NCI-H1092 treated with DMSO at 0.1 percent for 48 hours (cell line): ENCODE data around the gene SP2.

Experiments used
- DNase-seq: peaks from one replicate; lab custom pipeline; 2025; lab: John Stamatoyannopoulos, UW

Gene SP2

DNA sequence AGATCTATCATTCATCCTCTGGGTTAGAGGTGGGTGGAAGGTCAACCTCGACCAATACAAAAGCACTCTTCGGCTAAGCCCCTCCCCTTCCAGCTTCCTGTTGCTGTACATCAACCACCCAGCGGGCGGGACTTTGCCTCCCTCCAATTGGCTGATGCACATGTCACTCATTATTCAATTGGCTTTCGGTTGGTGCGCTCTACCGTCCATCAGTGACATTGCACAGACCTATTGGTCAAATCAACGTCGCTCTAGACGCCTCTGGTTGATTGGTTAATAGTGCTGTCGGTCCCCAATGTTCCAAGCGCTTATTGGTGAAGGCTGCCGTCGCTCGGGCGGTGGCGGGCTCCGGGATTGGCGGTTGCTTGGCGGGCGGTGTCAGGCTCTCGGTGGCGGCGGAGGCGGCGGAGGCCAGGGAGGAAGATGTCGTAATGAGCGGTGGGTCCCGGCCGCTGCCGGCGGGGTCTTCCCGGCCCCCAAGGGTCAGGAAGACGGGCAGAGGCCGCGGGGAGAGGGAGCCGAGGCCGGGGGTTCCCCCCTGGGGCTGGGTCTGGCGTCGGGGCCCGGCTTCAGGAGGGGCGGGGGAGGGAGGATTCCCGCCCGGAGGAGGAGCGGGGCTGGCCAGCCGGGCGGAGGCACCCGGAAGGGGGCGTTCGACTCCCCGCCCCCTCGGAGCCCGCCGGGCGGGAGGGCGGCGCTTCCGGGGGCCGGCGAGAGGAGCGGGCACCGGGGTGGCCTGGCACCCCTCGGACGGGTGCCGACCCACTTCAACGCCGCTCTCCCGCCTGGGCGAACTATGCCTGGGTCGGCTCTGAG is at the start of gene SP2:
TSS of gene SP2 (plus strand) at position 381 of the 816 bp plus-strand sequence. CDS start at position 432, 51 bp downstream.
- peak; percentile 100 for DNase-seq

DNA sequence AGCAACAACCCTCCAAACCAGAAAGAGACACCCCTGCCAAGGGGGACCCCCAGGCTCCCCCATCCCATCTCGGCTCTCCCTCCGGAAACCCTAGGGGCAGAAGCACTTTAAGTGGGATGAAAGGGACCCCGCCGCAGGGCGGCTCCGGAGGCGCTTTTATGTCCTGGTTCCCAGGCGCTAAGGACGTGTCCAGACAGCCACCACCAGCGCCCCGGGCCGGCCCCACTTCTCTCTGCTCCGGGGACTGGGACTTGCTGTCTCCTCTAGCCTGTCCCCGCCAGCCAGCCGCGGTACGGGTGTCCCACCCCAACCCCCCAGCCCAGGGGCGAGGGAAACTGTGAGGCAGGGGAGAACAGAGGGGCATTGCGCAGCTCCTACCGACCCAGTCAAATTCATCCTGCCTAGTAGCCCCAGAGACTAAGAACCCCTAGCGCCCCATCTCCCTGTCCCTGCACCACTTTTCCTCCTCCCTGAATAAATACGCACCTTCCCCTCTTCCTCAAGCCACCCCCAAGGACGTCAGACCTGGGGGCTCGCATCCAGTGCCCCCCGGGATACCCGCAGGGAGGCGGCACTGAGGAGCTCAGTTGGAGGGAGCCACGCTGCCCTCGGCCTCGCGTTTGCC is 49.2 kb upstream of the SP2 start:
- no peak for DNase-seq

DNA sequence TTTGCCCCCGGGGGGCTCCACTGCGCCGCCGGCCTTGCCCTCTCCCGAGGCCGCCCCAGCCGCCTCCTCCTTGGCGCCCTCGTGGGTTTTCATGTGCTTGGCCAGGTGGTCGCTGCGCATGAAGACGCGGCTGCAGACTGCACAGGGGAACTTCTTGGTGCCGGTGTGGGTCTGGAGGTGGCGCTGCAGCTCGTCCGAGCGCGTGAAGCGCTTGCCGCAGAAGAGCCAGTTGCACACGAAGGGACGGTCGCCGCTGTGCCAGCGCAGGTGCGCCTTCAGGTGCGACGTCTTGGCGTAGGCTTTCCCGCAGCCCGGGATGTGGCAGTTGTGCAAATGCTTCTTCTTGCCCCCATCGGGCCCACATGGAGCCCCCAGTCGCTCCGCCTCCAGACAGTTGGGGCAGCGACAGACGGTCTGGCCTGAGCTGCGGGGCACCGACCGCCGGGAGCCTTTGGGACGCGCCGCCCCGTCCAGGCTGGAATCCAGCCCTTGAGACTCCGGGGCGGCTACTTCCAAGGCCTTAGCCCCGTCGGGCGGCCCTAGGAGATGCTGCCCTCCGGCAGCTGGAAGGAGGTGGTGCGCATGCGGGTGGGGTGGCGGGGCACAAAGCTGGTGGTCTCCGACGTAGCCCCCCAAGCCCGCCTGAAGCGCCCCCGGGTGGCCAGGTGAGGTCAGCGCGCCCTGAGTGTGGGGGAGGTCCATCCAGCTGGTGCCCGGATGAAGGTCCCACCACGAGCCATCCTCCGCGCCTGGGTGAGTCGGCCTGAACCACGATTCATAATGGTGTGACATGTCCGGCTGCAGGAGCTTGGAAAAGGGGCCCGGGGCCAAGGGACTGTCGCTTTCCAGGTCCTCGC is 48.5 kb upstream of the SP2 start:
- DNase-seq, result no peak

DNA sequence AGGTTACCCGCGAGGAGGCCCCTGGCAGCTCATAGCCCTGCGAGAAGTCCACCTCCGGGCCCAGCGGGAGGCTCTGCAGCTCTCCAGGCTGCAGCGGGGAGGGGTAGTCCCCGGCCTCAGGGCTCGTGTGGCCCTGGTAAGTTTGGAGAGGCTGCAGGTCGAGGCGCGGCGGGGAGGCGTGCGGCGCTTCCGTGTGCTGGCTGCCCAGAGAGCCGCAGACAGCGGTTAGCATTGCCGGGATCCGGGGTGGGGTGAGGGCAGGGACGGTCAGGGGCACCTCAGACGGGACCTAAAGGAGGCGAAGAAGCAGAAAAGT is 47.9 kb upstream of the SP2 start:
- DNase-seq, result no peak

GRCh38 chr17:47850373-47850691 is 45.7 kb upstream of the SP2 start:
- no peak for DNase-seq

DNA sequence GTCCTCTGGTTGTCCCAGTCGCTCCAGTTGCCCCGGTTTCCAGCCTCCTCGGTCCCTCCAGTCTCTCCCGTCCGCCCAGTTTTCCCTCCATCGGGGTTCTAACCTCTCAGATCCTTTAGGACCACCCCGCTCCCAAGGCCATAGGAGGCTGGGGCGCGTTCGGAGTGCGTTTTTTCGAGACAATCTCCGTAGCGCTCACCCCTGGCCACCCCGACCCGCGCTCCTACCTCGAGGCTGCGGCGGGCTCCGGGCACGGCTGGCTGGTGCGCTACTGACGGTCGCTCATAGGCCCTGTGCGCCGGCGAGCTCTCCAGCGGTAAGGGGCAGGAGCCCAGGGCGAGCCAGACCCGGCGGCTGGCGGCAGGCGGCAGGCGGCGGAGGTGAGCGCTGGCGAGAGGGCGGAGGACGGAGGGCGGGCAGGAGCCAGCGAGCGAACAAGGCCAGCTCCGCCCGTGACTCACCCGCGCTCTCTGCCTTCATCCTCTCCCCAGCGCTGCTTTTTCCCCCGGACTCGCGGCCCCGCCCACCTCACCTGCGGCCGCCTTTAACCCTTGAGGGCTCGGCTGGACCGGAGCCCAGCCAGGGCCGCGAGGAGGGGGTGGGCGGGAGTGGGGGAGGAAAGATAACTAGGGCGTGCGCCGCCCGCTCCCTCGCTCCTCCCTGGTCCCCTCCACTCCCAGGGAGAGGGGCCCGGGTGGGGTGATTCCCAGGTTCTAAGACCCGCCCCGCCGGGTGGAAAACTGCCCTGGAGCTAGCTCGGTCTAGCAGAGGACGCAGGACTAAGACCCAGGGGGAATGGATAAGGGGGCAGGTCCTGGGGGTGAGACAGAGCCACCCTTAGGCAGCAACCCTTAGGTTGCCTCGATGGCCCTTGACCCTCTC is 45.1 kb upstream of the SP2 start, which contains the start of gene SP6:
TSS of gene SP6 (minus strand) at position 472 of the 882 bp plus-strand sequence. CDS start 2,734 bp downstream, outside the sequence.
- DNase-seq, result peak; percentile 63

- DNase-seq, result no peak
These were observed 44.3 kb upstream of the SP2 start for GRCh38 chr17:47851764-47852112.

DNA sequence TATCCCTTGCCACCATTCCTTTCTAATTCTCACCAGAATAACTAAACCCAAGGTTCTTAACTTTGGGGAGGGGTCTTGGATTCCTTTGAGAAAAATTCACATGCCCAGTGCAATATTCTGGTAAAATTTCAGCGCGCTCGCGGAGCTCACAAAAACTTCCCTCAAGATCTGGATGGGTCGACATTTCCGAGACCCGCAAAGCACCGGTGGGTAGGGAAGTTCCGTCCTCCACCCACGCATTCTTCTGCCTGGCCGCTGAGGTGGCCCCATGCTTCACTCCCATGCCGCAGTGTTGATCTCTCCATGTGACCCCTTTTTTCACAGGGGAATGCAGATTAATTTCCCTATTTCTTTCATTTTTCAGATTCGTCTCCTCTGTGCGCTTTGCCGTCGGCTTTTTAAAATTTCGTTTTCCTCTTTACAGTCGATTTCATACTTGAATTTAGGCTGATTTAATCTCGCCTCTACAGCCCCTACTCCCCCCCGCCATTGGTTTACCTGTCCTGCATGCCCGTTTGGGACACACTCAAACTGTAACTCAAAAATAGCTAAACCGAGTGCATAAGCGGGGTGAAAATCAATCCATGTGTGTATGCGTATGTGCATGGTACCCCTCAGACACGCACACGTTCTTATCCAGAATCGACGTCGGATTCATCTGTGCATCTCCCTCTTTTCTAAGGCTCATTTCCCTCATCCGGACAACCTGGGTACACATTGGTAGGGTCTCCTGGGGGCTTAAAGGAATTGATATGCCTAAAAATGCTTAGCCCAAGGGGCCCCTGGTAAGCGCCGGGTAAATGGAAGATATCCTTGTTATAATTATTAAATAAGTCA is 43.7 kb upstream of the SP2 start:
- DNase-seq, result no peak

DNA sequence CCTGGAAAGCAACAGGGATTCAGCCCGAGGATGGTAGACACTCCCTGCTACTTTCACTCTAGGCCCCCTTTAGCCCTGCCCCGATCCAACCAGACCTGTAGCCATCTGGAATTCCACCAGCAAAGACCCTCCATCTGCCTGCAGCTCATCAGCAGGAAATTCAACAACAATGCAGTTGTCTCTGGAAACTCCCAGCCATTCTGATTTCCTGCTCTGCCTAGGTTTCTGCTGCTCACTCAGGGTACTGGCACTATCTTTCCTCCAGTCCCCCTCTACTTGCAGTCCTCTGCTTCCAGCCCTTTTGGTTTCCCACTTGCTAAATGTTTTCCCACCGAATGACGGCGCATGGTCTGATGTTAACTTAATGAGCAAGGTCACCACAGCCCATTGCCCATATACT is 42.4 kb upstream of the SP2 start:
- DNase-seq, result no peak

- no peak for DNase-seq
These were observed 40.3 kb upstream of the SP2 start for GRCh38 chr17:47855737-47856136.

DNA sequence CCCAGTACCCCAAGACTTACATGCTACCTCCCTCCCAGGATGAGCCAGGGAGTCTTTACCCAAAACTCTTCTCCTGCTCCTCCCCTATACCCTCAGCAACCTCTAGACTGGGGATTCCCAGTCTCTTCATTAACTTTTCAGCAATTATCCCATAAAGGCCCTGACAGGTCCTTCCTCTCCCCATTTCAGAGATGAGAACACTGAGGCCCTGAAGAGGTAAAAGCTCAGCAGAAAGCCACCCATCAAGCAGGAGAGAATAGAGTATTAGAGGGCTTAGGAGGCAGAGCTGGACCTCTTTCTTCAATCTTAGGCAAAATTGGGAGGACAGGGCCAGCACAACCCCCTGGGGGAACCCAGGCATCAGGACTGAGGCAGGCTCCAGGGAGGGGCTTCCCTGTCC is 39.2 kb upstream of the SP2 start:
- DNase-seq, result no peak

- no peak for DNase-seq
These were observed 38.2 kb upstream of the SP2 start for GRCh38 chr17:47857551-47858455.

DNA sequence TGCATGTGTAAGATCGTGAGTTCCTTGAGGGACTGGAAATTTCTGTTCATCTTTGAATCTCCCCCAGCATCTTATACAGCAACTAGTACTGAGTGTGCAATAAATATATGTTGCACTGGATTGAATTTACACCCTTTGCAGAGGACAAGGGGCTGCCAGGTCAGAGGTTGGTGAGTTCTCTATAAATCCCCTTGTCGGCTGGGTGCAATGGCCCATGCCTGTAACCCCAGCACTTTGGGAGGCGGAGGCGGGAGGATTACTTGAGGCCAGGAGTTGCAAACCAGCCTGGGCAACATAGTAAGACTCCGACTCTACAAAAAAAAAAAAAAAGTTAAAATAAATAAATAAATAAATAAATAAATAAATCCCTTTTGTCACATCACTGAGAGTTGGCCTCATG is 35.6 kb upstream of the SP2 start:
- no peak for DNase-seq

DNA sequence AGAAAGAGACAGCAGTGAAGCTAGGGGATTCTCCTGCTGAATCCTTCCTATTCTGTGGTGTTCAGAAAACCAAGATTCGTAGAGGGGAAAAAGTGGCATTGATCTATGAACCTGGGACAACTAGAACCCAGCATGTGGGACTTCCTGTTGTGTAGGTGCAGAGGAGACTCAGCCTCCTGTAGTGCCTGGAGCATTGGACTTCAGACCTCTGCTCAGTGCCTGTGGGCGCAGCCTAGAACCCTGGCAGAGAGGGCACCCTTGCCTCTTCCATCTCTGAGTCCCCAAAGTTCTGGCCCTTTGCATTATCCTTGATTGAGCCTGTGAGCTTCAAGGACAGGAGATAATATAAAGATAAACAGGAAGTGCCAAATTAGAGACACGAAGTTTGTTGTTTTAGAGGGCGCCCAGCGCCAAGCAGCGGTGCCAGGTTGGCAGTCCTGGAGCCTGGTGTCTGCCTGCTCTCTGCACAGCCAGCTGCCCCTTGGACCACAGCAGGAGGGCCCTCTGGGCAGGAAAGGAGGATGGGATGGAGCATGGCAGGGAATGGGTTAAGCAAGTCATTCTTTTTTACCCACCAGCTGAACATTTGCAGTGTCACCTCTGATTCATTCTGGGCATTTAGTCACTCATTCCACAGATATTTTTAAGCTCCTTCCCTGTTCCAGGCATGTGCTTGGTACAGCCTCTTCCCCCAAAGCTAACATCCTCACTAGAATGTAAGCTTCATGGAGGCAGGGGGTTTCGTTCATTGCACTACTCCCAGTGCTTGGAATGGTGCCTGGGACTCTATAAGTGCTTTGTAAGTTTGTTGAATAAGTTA is 33.2 kb upstream of the SP2 start:
- no peak for DNase-seq

GRCh38 chr17:47864791-47865216 is 31.2 kb upstream of the SP2 start:
- no peak for DNase-seq

GRCh38 chr17:47866941-47867340 is 29.1 kb upstream of the SP2 start:
- DNase-seq, result no peak

- DNase-seq, result no peak
These were observed 28.1 kb upstream of the SP2 start for GRCh38 chr17:47867813-47868533.

- no peak for DNase-seq
These were observed 26.9 kb upstream of the SP2 start for GRCh38 chr17:47869114-47869513.
